Nucleus accumbens (tissue), 56 donors: ENCODE results near the gene CCDC33.
A peak's percentile ranks its signal among the peaks of the same experiment; 100 is the strongest.

Experiments
- DNase-seq, 56 donors: peaks; one replicate each; lab custom pipeline; 2025; lab: John Stamatoyannopoulos, UW

CCDC33 gene

GRCh38 chr15:74374648-74375302, 138.6 kb downstream of the CCDC33 start:
- DNase-seq: no peak

- peak in 45 of 56 donors; percentile 14 to 89 (median 44) for DNase-seq
These were observed 139.2 kb downstream of the CCDC33 start for GRCh38 chr15:74375303-74375693.

GRCh38 chr15:74376226-74376625, 140.1 kb downstream of the CCDC33 start:
- DNase-seq: no peak

GRCh38 chr15:74376825-74377581, 140.9 kb downstream of the CCDC33 start:
- DNase-seq: no peak

- no peak for DNase-seq
These were observed 142.0 kb downstream of the CCDC33 start for GRCh38 chr15:74377831-74378766.

GRCh38 chr15:74378848-74379247, 142.7 kb downstream of the CCDC33 start:
- DNase-seq: no peak

GRCh38 chr15:74380361-74381189, 144.4 kb downstream of the CCDC33 start:
- DNase-seq: no peak

GRCh38 chr15:74381190-74381453, 145.0 kb downstream of the CCDC33 start:
- no peak for DNase-seq

GRCh38 chr15:74381481-74381880, 145.4 kb downstream of the CCDC33 start:
- no peak for DNase-seq

GRCh38 chr15:74382004-74382816, 146.1 kb downstream of the CCDC33 start:
- peak in 54 of 56 donors; percentile 23 to 94 (median 75) for DNase-seq

GRCh38 chr15:74383286-74383685, 147.2 kb downstream of the CCDC33 start:
- no peak for DNase-seq

GRCh38 chr15:74383695-74384565, 147.8 kb downstream of the CCDC33 start:
- DNase-seq: no peak

- no peak for DNase-seq
These were observed 148.4 kb downstream of the CCDC33 start for GRCh38 chr15:74384566-74384880.

- DNase-seq: peak in 3 of 56 donors; percentile 18 to 49 (median 25)
These were observed 148.9 kb downstream of the CCDC33 start for GRCh38 chr15:74384881-74385643.

GRCh38 chr15:74385733-74386132, 149.6 kb downstream of the CCDC33 start:
- no peak for DNase-seq
